ENCODE data around the gene MMP7.

The MMP7 gene

GRCh38 chr11:102527684-102528083, 2.9 kb downstream of the MMP7 start:
- H3K4me1 Mint-ChIP-seq = peaks cover 1% of the 10 kb centered on the region
- H3K36me3 Mint-ChIP-seq (ENCODE audit: insufficient read depth) = no peaks in the 10 kb centered on the region
- ATAC-seq (replicated peaks; ENCODE audit: extremely low read depth, poor library complexity, severe bottlenecking) = no peak
- DNase-seq (ENCODE audit: low spot score in 2 of 2) = no peak
- H3K27ac Mint-ChIP-seq (ENCODE audit: low read depth) = no peak overlapping the region
- no peak overlapping the region for H3K4me3 Mint-ChIP-seq
- peaks cover 12% of the 10 kb centered on the region for H3K27me3 Mint-ChIP-seq
- H3K9me3 Mint-ChIP-seq = no peaks in the 10 kb centered on the region

DNA sequence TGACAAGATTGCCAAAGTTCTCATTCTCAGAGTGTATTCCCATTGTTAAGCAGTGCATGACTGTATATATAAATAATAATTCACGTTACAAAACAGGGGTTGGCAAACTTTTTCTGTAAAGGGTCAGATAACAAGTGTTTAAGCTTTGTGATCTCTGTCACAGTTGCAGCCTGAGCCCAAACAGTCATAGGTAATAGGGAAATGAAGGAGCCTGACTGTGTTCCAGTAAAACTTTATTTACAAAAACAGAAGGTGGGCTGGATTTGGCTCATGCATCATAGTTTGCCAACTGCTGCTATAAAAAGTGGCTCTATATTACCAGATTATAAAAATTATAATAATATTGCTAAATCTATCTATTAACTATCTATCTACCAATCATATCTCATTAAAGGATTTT, 3.5 kb downstream of the MMP7 start:
- H3K27ac Mint-ChIP-seq (ENCODE audit: low read depth) = no peak overlapping the region
- ATAC-seq (replicated peaks; ENCODE audit: extremely low read depth, poor library complexity, severe bottlenecking) (no peak), DNase-seq (ENCODE audit: low spot score in 2 of 2) (no peak)
- H3K4me3 Mint-ChIP-seq = no peak overlapping the region
- no peaks in the 10 kb centered on the region for H3K9me3 Mint-ChIP-seq
- H3K4me1 Mint-ChIP-seq = peaks cover 6% of the 10 kb centered on the region
- peaks cover 18% of the 10 kb centered on the region for H3K27me3 Mint-ChIP-seq
- no peaks in the 10 kb centered on the region for H3K36me3 Mint-ChIP-seq (ENCODE audit: insufficient read depth)

GRCh38 chr11:102523887-102524286, 6.7 kb downstream of the MMP7 start:
- Mint-ChIP-seq H3K9me3 (no peaks in the 10 kb centered on the region), H3K36me3 (ENCODE audit: insufficient read depth) (no peaks in the 10 kb centered on the region), H3K4me1 (peaks cover 6% of the 10 kb centered on the region), H3K27me3 (peaks cover 44% of the 10 kb centered on the region), H3K27ac (ENCODE audit: low read depth) (no peak overlapping the region), H3K4me3 (no peak overlapping the region)
- no peak for ATAC-seq (replicated peaks; ENCODE audit: extremely low read depth, poor library complexity, severe bottlenecking)
- DNase-seq (ENCODE audit: low spot score in 2 of 2) = no peak

GRCh38 chr11:102523189-102523570, 7.4 kb downstream of the MMP7 start:
- Mint-ChIP-seq H3K4me3 (no peak overlapping the region), H3K36me3 (ENCODE audit: insufficient read depth) (no peaks in the 10 kb centered on the region), H3K9me3 (no peaks in the 10 kb centered on the region), H3K4me1 (peaks cover 6% of the 10 kb centered on the region), H3K27me3 (peaks cover 48% of the 10 kb centered on the region), H3K27ac (ENCODE audit: low read depth) (no peak overlapping the region)
- DNase-seq (ENCODE audit: low spot score in 2 of 2) (no peak), ATAC-seq (replicated peaks; ENCODE audit: extremely low read depth, poor library complexity, severe bottlenecking) (no peak)

GRCh38 chr11:102522312-102523188, 8.0 kb downstream of the MMP7 start:
- H3K27me3 Mint-ChIP-seq = peaks cover 48% of the 10 kb centered on the region
- DNase-seq (ENCODE audit: low spot score in 2 of 2) (no peak), ATAC-seq (replicated peaks; ENCODE audit: extremely low read depth, poor library complexity, severe bottlenecking) (no peak)
- H3K9me3 Mint-ChIP-seq = no peaks in the 10 kb centered on the region
- H3K4me3 Mint-ChIP-seq = no peak overlapping the region
- no peaks in the 10 kb centered on the region for H3K36me3 Mint-ChIP-seq (ENCODE audit: insufficient read depth)
- peaks cover 6% of the 10 kb centered on the region for H3K4me1 Mint-ChIP-seq
- no peak overlapping the region for H3K27ac Mint-ChIP-seq (ENCODE audit: low read depth)

GRCh38 chr11:102521121-102521520, 9.4 kb downstream of the MMP7 start:
- Mint-ChIP-seq H3K36me3 (ENCODE audit: insufficient read depth) (no peaks in the 10 kb centered on the region), H3K27ac (ENCODE audit: low read depth) (no peak overlapping the region), H3K9me3 (no peaks in the 10 kb centered on the region), H3K27me3 (peaks cover 49% of the 10 kb centered on the region), H3K4me1 (peaks cover 6% of the 10 kb centered on the region), H3K4me3 (no peak overlapping the region)
- ATAC-seq (replicated peaks; ENCODE audit: extremely low read depth, poor library complexity, severe bottlenecking) = no peak
- no peak for DNase-seq (ENCODE audit: low spot score in 2 of 2)

- Mint-ChIP-seq H3K27me3 (peaks cover 55% of the 10 kb centered on the region), H3K4me1 (peaks cover 6% of the 10 kb centered on the region), H3K9me3 (no peaks in the 10 kb centered on the region), H3K36me3 (ENCODE audit: insufficient read depth) (no peaks in the 10 kb centered on the region), H3K4me3 (no peak overlapping the region), H3K27ac (ENCODE audit: low read depth) (no peak overlapping the region)
- DNase-seq (ENCODE audit: low spot score in 2 of 2) (no peak), ATAC-seq (replicated peaks; ENCODE audit: extremely low read depth, poor library complexity, severe bottlenecking) (no peak)
Measured at GRCh38 chr11:102520514-102520913, 10.0 kb downstream of the MMP7 start.

DNA sequence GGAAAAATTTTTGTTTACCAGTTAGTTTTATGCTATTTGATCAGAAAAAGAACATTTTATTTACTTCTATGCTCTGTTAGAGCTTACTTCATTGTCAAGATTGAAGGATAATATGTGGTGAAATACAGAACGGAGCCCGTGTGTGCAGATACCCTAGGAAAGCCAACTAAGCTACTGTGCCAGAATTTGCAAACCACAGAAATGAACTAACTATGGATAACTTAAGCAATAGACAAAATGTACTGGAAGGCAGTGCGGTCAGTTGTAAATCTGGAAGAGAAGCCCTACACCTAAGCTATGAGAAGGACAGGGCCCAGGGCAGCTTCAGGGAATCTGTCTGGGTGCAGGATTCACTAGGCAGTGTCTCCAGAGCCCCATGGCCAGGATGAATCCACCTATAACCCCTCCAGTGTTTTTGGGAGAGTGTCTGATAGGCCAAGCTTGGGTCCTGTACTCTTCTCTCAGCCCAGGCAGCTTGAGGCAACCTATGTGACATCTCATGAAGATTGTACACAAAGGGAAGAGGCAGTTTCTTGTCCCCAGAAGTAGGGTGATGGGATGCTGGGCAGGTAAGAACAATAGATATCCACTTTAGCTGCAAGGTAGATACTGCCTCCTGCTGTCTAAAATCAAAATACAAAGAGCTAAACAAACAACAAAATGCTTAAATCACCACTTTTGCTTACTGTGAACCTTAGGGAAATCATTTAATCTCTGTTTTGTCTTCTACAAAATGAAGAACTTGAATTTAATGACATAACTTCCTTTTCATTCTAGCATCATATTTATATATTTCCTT, 12.1 kb downstream of the MMP7 start:
- Mint-ChIP-seq H3K9me3 (no peaks in the 10 kb centered on the region), H3K27me3 (peaks cover 58% of the 10 kb centered on the region), H3K27ac (ENCODE audit: low read depth) (no peak overlapping the region), H3K4me1 (peaks cover 6% of the 10 kb centered on the region), H3K4me3 (no peak overlapping the region), H3K36me3 (ENCODE audit: insufficient read depth) (no peaks in the 10 kb centered on the region)
- DNase-seq (ENCODE audit: low spot score in 2 of 2) (no peak), ATAC-seq (replicated peaks; ENCODE audit: extremely low read depth, poor library complexity, severe bottlenecking) (no peak)

DNA sequence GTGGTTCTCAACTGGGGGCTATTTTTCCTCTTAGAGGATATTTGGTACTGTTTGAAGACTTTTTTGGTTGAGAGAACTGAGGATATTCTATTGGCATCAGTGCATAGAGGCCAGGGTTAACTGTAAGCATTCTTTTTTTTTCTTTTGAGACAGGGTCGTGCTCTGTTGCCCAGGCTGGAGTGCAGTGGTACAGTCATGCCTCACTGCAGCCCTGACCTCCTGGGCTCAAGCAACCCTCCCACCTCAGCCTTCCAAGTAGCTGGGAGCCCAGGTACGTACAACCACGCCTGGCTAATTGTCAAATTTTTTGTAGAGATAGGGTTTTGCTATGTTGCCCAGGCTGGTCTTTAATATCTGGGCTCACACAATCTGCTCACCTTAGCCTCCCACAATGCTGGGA, 12.9 kb downstream of the MMP7 start:
- Mint-ChIP-seq H3K9me3 (no peaks in the 10 kb centered on the region), H3K27me3 (peaks cover 54% of the 10 kb centered on the region), H3K4me1 (peaks cover 5% of the 10 kb centered on the region), H3K36me3 (ENCODE audit: insufficient read depth) (no peaks in the 10 kb centered on the region), H3K27ac (ENCODE audit: low read depth) (no peak overlapping the region), H3K4me3 (no peak overlapping the region)
- no peak for DNase-seq (ENCODE audit: low spot score in 2 of 2)
- no peak for ATAC-seq (replicated peaks; ENCODE audit: extremely low read depth, poor library complexity, severe bottlenecking)

DNA sequence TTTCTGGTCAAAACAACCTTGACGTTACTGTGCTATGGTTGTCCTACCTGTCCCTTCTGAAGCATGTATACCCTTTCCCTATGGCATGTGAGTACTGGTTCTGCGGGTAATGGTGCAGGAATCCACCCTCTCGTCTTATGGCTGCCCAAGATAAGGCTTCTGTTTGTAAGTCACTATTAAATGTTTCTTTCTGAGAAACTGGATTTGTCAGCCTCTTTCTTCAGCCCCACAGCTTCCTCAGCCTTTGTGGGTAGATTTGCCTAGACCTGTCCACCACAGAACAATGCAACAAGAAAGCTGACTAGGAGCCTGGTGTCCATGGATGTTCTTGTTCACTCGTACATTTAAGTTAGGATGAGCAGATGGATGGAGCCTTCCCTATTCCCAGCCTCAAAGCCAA, 14.4 kb downstream of the MMP7 start:
- peaks cover 39% of the 10 kb centered on the region for H3K27me3 Mint-ChIP-seq
- H3K4me1 Mint-ChIP-seq = no peaks in the 10 kb centered on the region
- H3K27ac Mint-ChIP-seq (ENCODE audit: low read depth) = peak overlapping the region; percentile 36
- DNase-seq (ENCODE audit: low spot score in 2 of 2) (no peak), ATAC-seq (replicated peaks; ENCODE audit: extremely low read depth, poor library complexity, severe bottlenecking) (no peak)
- no peak overlapping the region for H3K4me3 Mint-ChIP-seq
- H3K36me3 Mint-ChIP-seq (ENCODE audit: insufficient read depth) = no peaks in the 10 kb centered on the region
- H3K9me3 Mint-ChIP-seq = no peaks in the 10 kb centered on the region

DNA sequence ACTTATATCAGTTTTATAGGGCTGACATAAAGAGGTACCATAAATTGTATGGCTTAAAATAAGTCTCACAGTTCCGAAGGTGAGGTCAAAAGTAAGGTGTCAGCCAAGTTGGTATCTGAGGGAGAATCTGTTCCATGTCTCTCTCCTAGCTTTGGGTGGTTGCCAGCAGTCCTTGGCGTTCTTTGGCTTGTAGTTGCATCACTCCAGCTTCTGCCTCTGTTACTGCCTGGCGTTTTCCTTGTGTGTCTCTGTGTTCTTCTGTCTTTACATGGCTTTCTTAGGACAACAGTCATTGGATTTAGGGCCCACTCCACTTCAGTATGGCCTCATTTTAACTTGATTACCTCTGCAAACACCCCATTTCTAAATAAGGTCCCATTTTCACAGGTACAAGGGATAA, 16.7 kb downstream of the MMP7 start:
- Mint-ChIP-seq H3K4me1 (no peaks in the 10 kb centered on the region), H3K36me3 (ENCODE audit: insufficient read depth) (no peaks in the 10 kb centered on the region), H3K9me3 (no peaks in the 10 kb centered on the region), H3K4me3 (no peak overlapping the region), H3K27ac (ENCODE audit: low read depth) (no peak overlapping the region), H3K27me3 (peaks cover 22% of the 10 kb centered on the region)
- ATAC-seq (replicated peaks; ENCODE audit: extremely low read depth, poor library complexity, severe bottlenecking) = no peak
- no peak for DNase-seq (ENCODE audit: low spot score in 2 of 2)

DNA sequence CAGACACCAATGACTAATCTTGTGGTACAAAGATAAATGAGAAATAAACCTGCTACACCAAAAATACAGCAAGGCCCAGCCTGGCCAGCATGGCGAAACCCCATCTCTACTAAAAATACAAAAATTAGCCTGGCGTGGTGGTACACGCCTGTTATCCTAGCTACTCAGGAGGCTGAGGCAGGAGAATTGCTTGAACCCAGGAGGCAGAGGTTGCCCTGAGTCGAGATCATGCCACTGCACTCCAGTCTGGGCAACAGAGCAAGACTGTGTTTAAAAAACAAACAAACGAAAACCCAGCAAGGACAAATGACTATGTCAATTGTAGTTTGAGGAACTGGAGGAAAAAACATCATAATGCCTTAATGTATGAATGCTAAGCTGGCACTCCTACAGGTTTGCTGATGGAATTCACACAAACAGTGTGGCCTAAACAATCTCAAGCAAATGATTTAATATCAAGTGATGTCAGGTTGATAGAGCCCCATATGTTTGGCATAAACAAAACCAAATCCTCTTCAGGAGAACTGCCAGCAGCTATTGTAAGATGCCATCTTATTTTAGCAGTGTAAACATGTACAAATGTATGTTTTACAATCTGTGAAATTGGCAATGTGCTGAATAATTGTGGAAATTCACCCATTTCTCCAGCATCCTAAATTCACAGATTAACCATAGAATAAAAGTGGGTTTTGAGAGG, 20.0 kb downstream of the MMP7 start:
- Mint-ChIP-seq H3K27me3 (peaks cover 43% of the 10 kb centered on the region), H3K27ac (ENCODE audit: low read depth) (no peak overlapping the region), H3K9me3 (no peaks in the 10 kb centered on the region), H3K4me3 (no peak overlapping the region), H3K4me1 (no peaks in the 10 kb centered on the region), H3K36me3 (ENCODE audit: insufficient read depth) (no peaks in the 10 kb centered on the region)
- no peak for ATAC-seq (replicated peaks; ENCODE audit: extremely low read depth, poor library complexity, severe bottlenecking)
- DNase-seq (ENCODE audit: low spot score in 2 of 2) = no peak
